ENCODE data around the gene PTGFRN.

The PTGFRN gene

DNA sequence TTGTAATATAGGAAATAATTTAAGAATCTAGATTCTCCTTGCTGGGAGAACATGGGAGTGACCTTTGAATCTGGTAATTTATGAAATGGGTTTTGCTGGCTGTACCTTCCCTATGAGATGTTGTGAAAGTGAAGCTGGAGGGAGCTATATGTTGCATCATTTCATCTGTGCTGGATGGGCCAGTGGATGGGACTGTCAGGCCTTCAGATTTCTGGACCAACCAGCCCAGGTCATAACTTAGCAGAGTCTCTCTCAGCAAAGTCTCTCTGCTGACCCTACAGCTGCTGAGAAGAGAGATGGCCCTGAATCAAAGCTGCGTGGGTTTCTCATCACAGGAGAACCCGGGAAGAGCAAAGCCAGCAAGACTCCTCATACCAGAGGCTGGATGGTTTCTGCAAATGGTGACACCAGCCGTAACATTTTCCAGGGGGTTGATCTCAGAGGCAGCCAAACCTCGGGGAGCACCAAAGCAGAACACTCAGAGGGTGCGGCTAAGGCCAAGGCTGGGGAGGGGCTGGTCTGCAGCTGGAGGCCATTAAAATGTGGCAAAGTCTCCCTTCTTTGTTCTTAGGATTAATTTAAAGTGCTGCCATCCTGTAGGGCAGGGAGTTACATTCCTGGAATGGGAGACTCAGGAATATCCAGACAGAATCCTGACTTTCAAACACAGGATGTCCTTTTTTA, 18.2 kb upstream of the PTGFRN start:
- no peak for DNase-seq

GRCh38 chr1:116895073-116895472, 14.6 kb upstream of the PTGFRN start:
- DNase-seq, result no peak

- no peak for DNase-seq
These were observed 10.2 kb upstream of the PTGFRN start for GRCh38 chr1:116899529-116899928.

DNA sequence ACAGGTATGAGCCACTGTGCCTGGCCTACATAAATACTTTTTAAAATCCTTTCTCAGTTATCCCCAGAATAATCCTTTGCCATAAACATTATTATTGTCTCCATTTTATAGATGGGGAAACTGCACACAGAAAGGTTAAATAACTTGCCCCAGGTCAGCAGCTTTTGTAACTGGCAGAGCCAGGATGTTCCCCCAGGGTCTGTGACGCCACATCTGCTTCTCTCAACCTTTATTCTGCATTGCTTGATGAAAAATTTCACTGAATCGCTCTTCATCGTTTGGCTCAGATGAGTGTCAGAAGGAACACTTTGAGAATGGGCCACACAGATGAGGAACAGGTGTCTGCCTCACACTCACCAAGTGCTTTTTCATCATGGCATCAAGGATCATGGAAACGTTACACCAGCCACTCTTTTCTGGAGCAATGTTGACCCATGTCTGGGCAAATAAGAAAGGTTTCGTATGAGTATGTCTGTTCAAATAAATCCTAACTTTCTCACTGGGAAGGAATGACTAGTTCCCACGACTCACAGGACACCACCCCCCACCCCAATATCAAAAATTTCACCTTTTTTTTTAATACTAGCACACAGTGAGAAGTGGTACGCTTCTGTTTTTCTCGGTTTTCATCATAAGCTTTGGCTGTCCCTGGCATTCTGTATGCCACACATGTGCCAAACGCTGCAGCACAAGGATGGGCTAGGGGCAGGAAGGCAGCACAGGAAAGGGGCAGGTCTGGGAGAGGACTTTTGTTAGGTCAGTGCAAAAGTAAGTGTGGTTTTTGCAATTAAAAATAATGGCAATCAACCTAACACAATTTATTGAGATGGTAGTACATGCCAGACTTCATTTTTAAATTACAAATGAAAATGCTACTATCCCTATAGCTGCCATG, 9.0 kb upstream of the PTGFRN start:
- no peak for DNase-seq

GRCh38 chr1:116902027-116902426, 7.7 kb upstream of the PTGFRN start:
- DNase-seq, result no peak

DNA sequence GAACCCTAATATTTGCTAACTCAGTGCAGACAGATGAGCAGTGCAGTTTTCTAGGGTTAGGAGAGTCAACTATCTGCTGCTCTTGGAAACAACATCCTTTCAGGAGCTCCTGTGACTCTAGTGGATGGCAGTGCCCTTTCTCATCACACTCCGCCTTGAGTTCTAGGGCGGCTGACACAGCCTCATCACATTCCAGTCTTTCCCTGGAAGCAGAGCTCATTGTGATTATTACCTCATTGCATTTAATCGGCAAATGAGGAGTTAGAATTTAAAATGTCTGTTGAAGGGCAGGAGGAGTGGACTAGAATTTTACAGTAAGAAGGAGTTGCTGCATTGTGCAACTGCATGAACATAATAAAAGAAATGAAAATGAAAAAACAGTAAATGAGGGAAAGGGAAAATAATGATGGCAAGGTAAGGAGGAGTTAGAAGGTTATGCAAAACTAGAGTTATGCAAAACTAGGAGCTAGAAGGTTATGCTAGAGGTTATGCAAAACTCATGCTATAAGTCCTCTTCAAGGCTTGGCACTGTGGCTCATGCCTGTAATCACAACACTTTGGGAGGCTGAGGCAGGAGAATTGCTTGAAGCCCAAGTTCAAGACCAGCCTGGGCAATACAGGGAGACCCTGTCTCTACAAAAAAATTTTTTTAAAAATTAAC, 6.9 kb upstream of the PTGFRN start:
- no peak for DNase-seq

GRCh38 chr1:116904791-116905320, 4.9 kb upstream of the PTGFRN start:
- no peak for DNase-seq

DNA sequence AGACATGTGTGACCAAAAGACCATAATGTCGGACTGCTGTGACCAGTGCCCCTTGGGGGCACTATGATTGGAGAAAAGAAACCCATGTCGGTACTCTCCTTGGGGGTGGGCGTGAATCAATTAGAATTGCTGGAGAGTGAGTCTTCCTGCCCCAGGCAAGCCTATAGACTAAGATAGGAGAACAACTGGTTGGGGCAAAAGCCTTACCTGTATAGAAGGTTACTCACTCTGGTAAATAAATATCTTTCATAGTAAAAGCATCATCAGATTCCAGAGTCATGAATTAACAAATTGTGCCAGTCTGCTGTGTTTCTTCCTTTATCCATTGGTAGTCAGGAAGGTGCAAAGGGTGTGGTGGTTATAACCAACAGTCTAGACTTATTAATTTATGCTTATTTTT, 2.9 kb upstream of the PTGFRN start:
- no peak for DNase-seq

GRCh38 chr1:116907351-116907750, 2.4 kb upstream of the PTGFRN start:
- no peak for DNase-seq

DNA sequence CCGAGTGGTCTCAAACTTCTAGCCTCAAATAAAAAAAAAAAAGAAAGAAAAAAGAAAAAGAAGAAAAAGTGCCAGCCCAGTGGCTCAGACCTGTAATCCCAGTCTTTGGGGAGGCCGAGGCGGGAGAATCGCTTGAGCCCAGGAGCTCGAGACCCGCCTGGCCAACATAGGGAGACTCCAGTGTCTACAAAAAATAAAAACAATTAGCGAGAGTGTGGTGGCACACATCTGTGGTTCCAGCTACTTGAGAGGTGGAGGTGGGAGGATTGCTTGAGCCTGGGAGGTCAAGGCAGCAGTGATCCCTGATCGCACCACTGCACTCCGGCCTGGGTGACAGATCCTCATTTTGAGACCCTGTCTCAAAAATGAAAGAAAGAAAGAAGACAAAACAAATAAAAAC, 1.4 kb upstream of the PTGFRN start:
- DNase-seq, result no peak

GRCh38 chr1:116908820-116909511, 750 bp upstream of the PTGFRN start:
- DNase-seq, result no peak

GRCh38 chr1:116910379-116911187, 867 bp downstream of the PTGFRN start:
- peak; percentile 9 for DNase-seq

- no peak for DNase-seq
These were observed 1.5 kb downstream of the PTGFRN start for GRCh38 chr1:116911188-116911553.

DNA sequence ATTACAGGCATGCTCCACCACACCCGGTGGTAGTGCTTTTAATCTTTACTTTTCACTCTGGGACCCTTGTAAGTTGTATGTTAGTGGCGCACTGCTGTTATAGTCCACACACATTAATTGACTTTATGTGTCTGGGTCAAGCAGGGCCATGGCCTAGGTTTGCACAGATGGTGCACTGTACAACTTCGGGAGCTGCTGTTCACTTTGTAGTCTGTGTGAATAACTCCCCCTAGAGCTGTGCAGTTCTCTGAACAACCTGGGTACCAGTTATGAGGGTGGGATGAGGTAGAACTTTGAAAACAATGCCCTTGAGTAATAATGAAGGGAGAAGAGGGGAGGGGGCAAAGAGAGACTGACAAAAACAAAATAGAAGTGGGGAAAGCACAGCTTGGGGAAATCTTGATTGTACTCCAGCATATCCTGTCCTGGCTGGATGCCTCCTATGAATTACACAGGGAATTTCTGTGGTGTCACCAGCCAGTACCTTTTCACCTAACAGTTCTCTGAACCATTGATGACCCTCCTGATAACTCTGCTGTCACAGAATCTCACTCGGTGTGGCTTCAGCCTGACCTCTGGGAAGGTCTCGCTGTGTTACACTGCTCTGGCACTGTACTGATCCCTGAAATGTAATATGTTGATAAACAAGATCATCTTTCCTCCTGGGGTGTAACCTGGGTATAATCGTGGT, 2.2 kb downstream of the PTGFRN start:
- DNase-seq, result no peak

- no peak for DNase-seq
These were observed 3.1 kb downstream of the PTGFRN start for GRCh38 chr1:116912846-116913245.

- no peak for DNase-seq
These were observed 4.2 kb downstream of the PTGFRN start for GRCh38 chr1:116913941-116914340.

DNA sequence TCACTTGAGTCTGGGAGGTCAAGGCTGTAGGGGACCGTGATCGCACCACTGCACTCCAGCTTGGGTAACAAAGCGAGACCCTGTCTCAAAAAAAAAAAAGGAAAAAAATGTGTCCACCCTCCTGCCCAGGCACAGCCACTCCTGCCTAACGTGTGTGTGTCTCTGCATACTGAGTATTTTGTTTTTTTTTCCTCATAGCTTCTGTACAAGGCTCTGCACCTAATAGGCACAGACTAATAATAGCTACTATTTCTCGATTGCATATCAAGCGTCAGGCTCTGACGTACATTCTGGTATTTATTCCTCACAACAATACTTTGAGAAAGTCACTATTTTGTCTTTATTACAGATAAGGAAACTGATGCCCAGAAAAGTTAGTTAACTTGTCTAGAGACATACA, 5.0 kb downstream of the PTGFRN start:
- DNase-seq, result no peak

DNA sequence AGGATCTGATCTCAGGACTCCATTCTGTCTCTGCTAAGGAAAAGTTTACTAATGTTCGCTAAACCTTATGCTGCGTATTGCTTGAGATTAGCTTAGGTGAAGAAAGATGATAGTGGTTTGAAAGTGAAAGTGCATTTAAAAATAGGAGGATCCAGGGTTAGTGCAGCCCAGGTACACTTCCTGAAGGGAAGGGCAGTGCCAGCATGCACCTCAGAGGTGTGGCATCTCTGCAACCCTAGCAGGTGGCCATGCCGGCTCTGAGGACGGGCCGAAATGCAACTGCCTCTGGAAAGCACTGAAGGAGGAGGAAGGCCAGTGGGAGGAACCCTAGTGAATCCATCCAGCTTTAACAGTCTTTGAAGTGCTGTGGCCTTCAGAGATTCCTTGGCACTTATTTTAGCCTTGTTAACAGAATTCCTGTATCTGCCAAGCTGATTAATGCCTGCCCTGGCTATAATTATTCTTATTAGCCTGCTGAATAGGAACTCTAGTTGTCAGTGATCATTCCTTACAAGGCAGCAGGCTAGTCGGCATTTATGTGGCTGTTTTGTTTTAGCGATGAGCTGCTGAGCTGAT, 5.5 kb downstream of the PTGFRN start:
- DNase-seq, result no peak

GRCh38 chr1:116916002-116916401, 6.3 kb downstream of the PTGFRN start:
- no peak for DNase-seq

DNA sequence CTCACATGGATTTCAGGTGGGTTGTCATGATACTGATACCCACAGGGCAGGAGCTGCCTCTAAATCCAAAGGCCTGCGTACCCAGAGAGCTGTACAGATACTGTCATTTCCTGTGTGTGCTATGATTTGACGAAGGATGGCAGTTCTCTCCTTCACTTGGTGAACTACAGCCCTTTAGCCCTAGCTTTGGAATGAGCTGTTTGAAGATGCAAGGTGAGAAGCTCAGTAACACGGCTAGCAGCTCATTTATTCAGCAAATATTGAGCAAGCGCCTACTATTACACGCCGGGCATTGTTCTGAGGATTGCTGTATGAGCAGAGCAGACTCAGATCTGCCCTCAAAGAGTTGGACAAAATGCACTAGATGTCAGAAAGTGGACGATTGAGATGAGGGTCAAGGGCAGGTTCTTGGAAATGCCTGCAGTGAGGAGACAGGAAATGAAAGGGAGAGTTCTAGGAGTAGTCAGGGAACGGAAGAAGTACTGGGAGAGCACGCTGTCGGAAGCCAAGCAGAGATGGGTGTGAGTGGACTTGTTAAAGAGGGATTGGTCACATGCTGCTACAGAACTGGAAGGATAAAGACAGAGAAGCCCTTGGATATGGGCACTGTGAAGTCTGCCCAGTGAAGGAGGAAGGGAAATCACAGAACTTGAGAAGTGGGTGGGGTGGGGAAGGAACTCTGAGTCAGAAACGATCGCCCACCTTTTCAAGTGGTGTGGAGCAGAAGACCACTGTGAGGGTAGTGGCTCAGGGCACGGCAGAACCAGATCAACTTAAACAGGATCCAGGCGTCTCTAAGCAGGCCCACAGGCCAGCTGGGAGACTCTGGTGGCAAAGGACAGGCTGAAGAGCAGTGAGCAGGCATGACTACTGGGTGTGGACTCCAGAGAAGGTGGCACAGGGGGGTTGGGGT, 7.1 kb downstream of the PTGFRN start:
- DNase-seq, result no peak

Measured in effector CD4-positive, alpha-beta T cell (primary cell).